GM12801 (cell line): ENCODE results near the gene BTBD9.

Experiments
- TF ChIP-seq, protein P1 (sequence below): IDR thresholded peaks from one replicate; pipeline ENCODE4 v1.5.1; 2011; ENCODE audit warnings: control low read depth; ENCODE audit not compliant: insufficient read length; ENCODE audit errors: extremely low read depth

Gene BTBD9

GRCh38 chr6:38349795-38350194, 289.9 kb downstream of the BTBD9 start:
- TF ChIP-seq, protein P1, sequence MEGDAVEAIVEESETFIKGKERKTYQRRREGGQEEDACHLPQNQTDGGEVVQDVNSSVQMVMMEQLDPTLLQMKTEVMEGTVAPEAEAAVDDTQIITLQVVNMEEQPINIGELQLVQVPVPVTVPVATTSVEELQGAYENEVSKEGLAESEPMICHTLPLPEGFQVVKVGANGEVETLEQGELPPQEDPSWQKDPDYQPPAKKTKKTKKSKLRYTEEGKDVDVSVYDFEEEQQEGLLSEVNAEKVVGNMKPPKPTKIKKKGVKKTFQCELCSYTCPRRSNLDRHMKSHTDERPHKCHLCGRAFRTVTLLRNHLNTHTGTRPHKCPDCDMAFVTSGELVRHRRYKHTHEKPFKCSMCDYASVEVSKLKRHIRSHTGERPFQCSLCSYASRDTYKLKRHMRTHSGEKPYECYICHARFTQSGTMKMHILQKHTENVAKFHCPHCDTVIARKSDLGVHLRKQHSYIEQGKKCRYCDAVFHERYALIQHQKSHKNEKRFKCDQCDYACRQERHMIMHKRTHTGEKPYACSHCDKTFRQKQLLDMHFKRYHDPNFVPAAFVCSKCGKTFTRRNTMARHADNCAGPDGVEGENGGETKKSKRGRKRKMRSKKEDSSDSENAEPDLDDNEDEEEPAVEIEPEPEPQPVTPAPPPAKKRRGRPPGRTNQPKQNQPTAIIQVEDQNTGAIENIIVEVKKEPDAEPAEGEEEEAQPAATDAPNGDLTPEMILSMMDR: no peak

GRCh38 chr6:38349221-38349620, 290.5 kb downstream of the BTBD9 start:
- TF ChIP-seq, protein P1: no peak

- TF ChIP-seq, protein P1: no peak
Measured at GRCh38 chr6:38348371-38348770, 291.4 kb downstream of the BTBD9 start.

GRCh38 chr6:38346291-38347079, 293.2 kb downstream of the BTBD9 start:
- TF ChIP-seq, protein P1: no peak

DNA sequence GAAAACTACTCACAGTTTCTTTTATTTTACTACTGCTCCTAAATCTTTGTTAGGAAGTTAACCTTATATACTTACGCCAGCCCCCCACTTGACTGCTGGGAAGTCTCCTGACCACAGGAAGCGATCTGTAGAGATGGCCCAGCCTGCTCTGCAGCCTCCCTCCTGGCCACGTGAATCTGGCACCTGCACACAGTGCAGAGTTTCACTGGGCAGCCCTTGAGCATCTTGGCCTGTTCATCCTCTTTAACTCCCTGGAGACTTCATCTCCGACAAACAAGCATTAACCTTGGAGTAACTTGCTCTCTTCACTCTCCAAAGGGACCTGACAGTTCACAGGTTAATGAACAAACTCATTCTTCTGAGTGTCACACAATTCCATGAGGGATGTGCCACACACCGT, 294.1 kb downstream of the BTBD9 start:
- TF ChIP-seq, protein P1: no peak

DNA sequence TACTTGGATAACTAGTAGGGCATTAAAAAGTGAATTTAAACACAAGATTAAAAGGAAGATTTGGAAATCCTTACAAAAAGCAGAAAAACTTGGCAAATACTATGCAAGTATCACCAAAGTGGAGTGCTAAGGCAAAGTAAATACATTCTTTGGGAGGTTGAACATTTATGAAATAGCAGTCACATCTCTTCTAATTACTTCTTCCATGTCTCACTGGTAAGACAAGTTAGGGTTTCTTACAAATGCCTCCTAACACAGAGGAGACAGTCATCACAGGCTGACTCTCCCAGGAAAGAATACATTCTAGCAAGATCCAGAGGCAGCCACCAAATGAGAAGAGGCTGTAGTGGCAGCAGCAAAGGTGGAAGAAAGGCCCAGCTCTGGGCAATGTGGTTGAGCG, 298.2 kb downstream of the BTBD9 start:
- TF ChIP-seq, protein P1: no peak

DNA sequence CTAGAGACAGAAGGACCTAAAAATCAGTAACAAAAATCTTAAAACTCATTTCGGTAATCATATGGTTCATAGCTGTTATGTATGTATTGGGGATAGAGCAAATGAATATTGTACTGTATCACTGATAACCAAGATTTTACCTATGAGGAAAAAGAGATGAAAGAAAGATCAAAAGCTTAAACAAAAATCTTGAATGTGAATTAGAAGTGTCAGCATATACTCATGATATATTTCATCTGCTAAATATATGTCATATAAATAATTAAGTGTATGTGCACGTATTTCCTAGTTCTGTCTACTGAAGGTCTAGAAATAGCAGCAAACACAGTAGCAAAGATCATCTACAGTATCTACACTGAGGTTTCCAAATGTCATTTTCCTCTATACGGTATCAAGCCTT, 299.8 kb downstream of the BTBD9 start:
- TF ChIP-seq, protein P1: no peak
